Activated gamma-delta T cell treated with anti-CD3 and anti-CD28 coated beads, Interleukin-2, amount 50 U/mL, for 16 hours (primary cell): ENCODE results near the gene IKZF2.

Experiments
- DNase-seq: peaks from one replicate; pipeline ENCODE4 v3.0.0-alpha.2; 2020; ENCODE audit warnings: low read depth

Gene IKZF2

GRCh38 chr2:213152888-213153287 is 1.5 kb upstream of the IKZF2 start:
- DNase-seq: no peak

GRCh38 chr2:213152065-213152794 is 818 bp upstream of the IKZF2 start:
- no peak for DNase-seq

GRCh38 chr2:213150315-213151097 is 906 bp downstream of the IKZF2 start:
- DNase-seq: no peak

GRCh38 chr2:213149949-213150314 is 1.5 kb downstream of the IKZF2 start:
- no peak for DNase-seq

- no peak for DNase-seq
Measured at GRCh38 chr2:213149294-213149875, 2.0 kb downstream of the IKZF2 start.

GRCh38 chr2:213148572-213149261 is 2.7 kb downstream of the IKZF2 start:
- DNase-seq: no peak

- DNase-seq: no peak
Measured at GRCh38 chr2:213147538-213147937, 3.9 kb downstream of the IKZF2 start.

GRCh38 chr2:213145715-213146242 is 5.6 kb downstream of the IKZF2 start:
- no peak for DNase-seq

- DNase-seq: no peak
Measured at GRCh38 chr2:213137064-213137463, 14.3 kb downstream of the IKZF2 start.

- DNase-seq: no peak
Measured at GRCh38 chr2:213129311-213129710, 22.1 kb downstream of the IKZF2 start.

- no peak for DNase-seq
Measured at GRCh38 chr2:213125646-213126347, 25.6 kb downstream of the IKZF2 start.

- no peak for DNase-seq
Measured at GRCh38 chr2:213122725-213123124, 28.7 kb downstream of the IKZF2 start.

- no peak for DNase-seq
Measured at GRCh38 chr2:213121690-213122089, 29.7 kb downstream of the IKZF2 start.

GRCh38 chr2:213119061-213119809 is 32.2 kb downstream of the IKZF2 start:
- peak; percentile 25 for DNase-seq

- no peak for DNase-seq
Measured at GRCh38 chr2:213108308-213108707, 43.1 kb downstream of the IKZF2 start.

GRCh38 chr2:213107728-213108127 is 43.7 kb downstream of the IKZF2 start:
- no peak for DNase-seq

GRCh38 chr2:213105212-213105611 is 46.2 kb downstream of the IKZF2 start:
- DNase-seq: no peak

- DNase-seq: no peak
Measured at GRCh38 chr2:213104903-213105202, 46.6 kb downstream of the IKZF2 start.

GRCh38 chr2:213104092-213104902 is 47.1 kb downstream of the IKZF2 start:
- no peak for DNase-seq
